Stimulated activated CD4-positive, alpha-beta T cell treated with anti-CD3 and anti-CD28 coated beads, Interleukin-2, amount 100 ng/mL, for 48 hours (primary cell): Measurements from ENCODE around the gene ZNF668.
"Not testable (repeated sequence)": the region's sequence is repeated elsewhere in the genome, so short reads cannot be mapped to it uniquely, and the experiment has no call there.

Experiments
- DNase-seq, 2 donors: peaks; one replicate each; pipeline ENCODE4 v3.0.0-alpha.2; 2020

Gene ZNF668

DNA sequence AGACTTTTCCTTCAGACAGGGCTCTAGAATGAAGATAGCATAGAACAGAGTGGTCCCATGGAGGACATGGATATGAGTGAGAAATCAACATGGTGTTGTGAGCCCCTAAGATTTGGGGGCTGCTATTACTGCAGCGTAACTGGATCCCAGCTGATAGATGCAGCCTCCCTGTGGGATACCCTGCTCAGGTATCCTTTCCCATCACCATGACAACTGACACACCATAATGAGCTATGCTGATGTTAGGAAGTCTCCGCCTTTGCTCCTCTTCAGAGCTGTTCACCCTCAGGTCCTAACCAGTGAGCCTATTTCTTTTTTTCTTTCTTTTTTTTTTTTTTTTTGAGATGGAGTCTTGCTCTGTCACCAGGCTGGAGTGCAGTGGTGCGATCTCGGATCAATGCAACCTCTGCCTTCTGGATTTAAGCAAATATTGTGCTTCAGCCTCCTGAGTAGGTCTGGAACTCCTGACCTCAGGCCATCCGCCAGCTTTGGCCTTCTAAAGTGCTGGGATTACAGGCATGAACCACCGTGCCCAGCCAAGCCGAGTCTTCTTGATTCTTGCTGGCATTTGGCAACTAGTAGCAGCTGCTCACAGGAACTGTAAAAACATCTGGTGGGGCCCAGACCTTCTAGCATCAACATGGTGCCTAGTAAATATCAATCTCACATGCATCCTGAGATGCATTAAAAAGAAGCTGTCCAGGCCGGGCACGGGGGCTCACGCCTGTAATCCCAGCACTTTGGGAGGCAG is 23.6 kb downstream of the ZNF668 start:
- no peak for DNase-seq

- DNase-seq: no peak
These were observed 30.1 kb downstream of the ZNF668 start for GRCh38 chr16:31043898-31044481.

- DNase-seq: no peak
These were observed 30.7 kb downstream of the ZNF668 start for GRCh38 chr16:31043352-31043751.

- no peak for DNase-seq
These were observed 31.2 kb downstream of the ZNF668 start for GRCh38 chr16:31042866-31043265.

DNA sequence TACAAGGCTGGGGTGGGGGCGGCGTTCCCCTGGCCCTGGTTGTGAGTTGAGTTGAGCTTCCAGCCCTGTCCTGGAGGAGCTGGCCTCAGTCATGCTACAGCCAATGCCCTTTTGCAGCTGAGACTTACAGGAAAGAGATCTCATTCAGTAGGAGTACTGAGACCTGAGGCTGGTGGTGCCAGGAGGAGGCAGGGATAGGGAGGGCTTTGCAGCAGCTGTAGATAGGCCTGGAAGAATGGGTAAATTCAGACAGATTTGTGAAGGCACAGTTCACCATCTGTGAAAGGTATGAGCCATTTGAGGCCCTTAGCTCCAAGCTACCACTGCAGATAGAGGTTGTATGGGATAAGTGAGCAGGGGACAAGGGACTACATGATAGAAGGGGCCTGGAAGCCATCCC is 35.0 kb downstream of the ZNF668 start:
- DNase-seq: no peak

GRCh38 chr16:31036691-31037090 is 37.3 kb downstream of the ZNF668 start:
- no peak for DNase-seq

DNA sequence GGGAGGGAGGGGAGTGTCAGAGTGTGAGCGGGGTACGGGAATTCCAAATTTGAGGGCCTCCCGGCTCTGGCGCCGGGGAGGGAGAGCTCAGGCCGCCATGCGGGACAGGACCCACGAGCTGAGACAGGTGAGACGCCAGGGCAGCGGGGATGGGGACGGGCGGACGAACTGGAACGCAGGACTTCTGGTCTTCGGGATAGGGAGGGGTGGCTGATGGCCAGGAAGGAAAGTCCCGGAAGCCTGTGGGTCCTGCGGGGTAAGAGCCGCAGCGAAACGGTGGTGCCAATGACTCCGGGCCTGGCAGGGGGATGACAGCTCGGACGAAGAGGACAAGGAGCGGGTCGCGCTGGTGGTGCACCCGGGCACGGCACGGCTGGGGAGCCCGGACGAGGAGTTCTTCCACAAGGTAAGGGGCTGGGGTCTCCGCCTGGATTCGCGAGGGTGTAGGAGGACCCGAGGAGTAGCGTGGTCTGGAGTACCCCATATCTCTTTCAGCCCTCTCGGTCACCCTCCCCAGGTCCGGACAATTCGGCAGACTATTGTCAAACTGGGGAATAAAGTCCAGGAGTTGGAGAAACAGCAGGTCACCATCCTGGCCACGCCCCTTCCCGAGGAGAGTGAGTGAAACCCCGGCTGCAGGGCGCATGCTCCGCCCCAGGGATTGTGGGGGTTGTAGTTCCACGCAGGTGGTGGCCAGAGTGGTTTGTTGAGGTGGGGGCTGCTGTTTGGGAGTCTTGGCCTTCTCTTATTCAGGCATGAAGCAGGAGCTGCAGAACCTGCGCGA is 40.1 kb downstream of the ZNF668 start:
- peak; percentile 81 to 82 for DNase-seq

DNA sequence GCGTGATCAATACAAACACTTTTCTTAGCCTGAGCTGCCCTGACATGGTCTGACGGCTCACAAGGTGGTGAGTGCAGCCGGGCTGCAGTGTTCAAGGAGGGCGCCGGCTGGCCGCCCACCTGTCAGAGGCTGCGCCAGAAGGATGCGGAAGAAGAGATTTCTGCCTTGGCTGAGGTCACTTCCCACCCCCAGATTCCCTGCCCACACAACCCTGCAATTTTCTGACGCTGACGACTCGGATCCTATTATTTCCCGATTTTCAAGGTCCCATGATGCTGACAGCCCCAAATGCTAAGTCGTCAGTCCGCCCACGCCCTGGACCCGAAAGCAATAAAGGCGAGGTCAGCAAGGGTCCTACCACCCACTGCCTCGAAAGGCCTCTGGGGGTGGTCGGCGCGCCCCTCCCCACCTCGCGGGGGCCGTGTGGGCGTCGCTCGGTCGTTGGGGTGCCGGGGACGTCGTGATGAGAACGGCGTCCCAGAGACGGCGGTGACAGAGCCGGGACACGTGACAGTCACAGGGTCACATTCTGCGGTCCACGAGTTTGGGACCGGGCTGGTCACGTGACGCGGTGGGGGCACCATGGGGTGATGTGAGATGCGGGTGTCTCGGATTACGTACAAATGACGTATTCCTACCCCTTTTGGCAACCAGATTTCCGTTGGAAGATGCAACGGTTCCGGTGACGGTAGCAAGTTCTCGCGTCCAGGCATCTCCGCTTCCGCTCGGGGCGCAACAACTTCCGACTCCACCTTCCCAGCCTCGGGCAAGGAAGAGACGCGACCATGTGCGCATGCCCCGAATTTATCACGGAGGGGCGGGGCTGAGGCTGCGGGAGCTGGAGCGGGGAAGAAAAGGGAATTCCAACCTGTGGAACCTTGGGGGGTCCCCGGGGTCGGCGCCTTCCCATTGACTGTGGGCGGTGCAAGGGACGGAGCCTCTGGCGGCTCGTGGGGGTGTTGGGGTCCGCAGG is 41.0 kb downstream of the ZNF668 start, which contains the start of gene STX4:
STX4 (plus strand) TSS at position 823 of the 973 bp plus-strand sequence. CDS start 248 bp downstream, outside the sequence.
- DNase-seq: peak; percentile 94 to 98

DNA sequence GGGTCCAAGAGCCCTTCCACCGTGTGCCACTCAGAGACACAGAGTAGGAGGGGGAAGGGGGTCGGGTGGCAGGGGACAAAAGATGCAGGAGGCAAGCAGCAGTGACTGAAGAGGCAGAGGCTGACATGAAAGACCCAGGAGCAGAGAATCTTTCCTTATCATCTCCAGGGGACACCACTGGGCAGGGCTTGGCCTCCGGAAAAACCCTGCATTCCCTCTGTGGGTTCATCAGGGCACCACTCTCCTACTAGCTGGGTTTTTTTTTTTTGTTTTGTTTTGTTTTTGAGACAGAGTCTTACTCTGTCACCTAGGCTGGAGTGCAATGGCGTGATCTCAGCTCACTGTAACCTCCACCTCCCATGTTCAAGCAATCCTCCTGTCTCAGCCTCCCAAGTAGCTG is 42.8 kb downstream of the ZNF668 start:
- DNase-seq: no peak

GRCh38 chr16:31029272-31029671 is 44.8 kb downstream of the ZNF668 start:
- DNase-seq: no peak

DNA sequence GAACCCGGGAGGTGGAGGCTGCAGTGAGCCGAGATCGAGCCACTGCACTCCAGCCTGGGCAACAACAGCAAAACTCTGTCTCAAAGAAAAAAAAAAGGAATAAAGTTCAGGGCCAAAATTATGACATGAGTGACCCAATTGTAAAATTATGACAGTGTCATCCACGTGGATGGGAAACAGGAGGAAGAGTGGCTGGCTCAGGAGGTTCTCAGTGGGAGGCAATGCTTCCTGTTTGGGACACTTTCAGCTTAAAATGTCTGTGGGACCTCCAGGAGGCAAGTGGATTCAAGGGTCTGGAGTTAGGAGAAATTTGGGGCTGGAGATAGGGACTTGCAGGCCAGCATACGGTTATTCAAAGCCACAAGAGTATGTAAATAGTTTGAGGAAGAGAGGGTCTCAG is 48.7 kb downstream of the ZNF668 start:
- DNase-seq: no peak

DNA sequence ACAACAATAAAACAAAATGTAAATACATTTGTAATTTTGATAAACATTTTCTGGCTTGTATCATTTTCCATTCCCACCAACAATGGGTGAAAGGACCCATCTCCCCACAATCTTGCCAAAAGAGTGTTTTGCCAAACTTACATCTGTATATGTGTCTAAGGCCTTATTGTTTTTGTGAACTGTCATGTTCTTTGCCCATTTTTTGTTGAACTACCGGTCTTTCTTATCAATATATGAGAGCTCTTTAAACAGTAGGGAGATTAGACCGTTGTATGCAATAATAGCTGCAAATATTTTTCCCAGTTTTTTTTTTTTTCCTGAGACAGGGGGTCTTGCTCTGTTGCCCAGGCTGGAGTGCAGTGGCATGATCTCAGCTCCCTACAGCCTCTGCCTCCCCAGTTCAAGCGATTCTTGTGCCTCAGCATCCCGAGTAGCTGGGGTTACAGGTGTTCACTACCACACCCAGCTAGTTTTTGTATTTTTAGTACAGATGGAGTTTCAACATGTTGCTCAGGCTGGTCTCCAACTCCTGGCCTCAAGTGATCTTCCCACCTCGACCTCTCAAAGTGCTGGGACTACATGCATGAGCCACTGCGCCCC is 50.3 kb downstream of the ZNF668 start:
- no peak for DNase-seq

DNA sequence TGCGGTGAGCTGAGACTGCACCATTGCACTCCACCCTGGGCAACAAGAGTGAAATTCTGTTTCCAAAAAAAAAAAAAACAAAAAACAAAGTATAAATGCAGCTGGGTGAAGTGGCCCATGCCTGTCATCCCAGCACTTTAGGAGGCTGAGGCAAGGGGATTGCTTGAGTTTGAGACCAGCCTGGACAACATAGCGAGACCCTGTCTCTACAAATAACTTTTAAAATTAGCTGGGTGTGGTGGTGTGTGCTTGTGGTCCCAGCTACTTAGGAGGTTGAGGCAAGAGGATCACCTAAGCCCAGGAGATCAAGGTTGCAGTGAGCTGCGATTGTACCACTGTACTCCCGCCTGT is 50.8 kb downstream of the ZNF668 start:
- DNase-seq: no peak

DNA sequence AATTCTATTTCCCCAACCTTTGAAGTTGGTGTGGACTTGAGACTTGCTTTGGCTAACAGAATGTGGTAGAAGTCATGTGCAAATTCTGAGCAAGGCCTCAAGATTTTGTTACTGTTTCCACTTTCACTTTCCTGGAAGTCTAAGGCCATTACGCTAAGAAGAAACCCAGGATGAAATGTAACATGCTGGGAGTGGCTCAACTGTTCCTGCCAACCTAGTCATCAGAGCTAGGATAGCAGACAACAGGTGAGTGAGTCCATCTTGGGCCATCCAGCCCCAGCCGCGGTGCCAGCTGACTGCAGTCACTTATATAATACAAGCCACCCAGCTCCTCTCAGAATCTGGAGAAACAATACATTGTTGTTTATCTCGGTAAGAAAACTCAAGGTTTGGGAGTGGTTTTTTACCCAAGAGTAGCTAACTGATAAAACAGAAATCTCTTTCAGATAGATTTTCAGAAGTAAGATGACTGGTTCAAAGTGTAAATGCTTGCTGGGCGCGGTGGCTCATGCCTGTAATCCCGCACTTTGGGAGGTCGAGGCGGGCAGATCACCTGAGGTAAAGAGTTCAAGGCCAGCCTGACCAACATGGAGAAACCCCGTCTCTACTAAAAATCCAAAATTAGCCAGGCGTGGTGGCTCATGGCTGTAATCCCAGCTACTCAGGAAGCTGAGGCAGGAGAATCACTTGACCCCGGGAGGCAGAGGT is 51.3 kb downstream of the ZNF668 start:
- DNase-seq: no peak

DNA sequence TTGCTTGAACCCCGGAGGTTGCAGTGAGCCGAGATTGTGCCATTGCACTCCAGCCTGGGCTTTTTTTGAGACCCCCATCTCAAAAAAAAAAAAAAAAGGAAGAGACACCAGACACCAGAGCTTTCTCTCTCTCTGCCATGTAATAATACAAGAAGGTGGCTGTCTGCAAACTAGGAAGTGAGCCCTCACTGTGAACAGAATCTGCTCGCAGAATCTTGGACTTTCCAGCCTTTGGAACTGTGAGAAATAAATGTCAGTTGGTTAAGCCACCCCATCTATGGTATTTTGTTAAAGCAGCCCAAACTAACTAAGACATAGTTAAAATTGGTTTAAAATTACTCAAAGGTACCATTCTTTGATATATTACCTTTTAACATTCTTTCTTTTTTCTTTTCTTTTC is 53.5 kb downstream of the ZNF668 start:
- DNase-seq: no peak

DNA sequence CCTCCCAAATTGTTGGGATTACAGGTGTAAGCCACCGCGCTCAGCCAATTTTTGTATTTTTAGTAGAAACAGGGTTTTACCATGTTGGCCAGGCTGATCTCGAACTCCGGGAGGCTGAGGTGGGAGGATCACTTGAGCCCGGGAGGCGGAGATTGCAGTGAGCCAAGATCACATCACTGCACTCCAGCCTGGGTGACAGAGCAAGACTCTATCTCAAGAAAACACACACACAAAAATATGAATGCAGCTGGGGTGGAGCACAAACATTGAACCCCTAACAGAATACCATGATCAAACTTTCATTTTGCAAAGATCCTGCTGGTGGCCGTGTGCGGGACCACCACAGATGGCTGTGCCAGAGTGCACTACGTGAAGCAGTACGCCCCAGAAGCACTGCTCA is 56.3 kb downstream of the ZNF668 start:
- not testable (repeated sequence) for DNase-seq

DNA sequence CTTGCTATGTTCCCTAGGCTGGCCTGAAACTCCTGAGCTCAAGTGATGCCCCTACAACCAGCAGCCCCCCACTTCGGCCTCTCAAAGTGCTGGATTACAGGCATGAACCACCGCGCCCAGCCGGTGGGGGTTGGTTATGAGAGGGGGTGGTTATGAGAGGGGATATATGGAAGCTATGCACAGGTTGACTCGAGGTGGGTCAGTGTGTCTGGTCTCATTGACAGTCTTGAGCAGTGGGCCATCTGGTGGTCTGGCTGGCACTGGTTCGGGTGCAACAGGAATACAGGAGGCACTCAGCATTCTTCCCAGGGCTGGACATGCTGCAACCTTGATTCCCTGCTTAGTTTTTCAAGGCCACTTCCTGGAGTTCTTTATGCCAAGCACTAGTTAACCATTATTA is 58.0 kb downstream of the ZNF668 start:
- no peak for DNase-seq

- not testable (repeated sequence) for DNase-seq
These were observed 60.7 kb downstream of the ZNF668 start for GRCh38 chr16:31013292-31013691.

- not testable (repeated sequence) for DNase-seq
These were observed 62.2 kb downstream of the ZNF668 start for GRCh38 chr16:31011815-31012214.
